T-helper 1 cell (primary cell): Measurements from ENCODE around the gene ZNF91.
"Not testable (repeated sequence)": the region's sequence is repeated elsewhere in the genome, so short reads cannot be mapped to it uniquely, and the experiment has no call there.

Source experiments
- DNase-seq, 5 donors: peaks; one replicate each; pipeline ENCODE4 v3.0.0-alpha.2; 2012 to 2020

The ZNF91 gene

GRCh38 chr19:23394511-23394910, 760 bp downstream of the ZNF91 start:
- DNase-seq: peak in 4 of 5 donors; percentile 26 to 37 (median 33)

DNA sequence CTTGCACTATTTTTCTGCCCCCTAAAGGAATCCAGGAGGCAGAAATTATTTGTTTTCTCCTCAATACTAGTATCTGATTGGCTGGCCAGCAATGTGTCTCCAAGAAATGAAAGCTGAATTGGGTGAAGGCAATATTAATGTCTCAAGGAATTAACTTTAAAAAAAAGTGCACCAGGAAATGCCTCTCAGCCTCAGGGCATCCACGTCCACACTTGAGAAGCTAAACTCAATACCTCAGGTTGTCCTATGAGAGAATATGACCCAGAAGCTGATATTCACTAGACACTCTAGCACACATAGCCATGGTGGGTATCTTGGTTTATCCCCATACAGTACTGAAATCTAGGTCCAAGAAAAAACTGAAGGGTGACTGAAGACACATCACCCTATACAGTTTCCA, 2.1 kb downstream of the ZNF91 start:
- no peak for DNase-seq

DNA sequence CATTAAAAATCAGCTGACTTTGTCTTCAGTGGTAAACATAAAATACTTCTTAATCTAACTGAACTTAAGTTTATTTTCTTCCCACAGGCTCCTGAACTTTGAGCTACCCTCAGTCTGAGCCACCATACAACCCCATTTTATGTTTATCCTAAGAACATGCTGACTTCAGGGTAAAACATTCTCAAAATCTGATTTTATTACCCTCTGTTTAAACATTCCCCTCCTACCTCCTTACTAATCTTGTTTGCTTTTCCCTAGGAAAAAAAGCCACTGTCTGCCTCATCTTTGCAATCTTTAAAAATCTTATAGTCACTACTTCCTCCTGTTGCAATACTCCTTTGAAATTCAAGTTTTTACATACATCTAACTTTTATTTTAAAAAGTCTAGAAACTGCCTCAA, 4.0 kb downstream of the ZNF91 start:
- DNase-seq: no peak

- DNase-seq: no peak
Measured at GRCh38 chr19:23385404-23385803, 9.9 kb downstream of the ZNF91 start.

- no peak for DNase-seq
Measured at GRCh38 chr19:23384858-23385257, 10.4 kb downstream of the ZNF91 start.

DNA sequence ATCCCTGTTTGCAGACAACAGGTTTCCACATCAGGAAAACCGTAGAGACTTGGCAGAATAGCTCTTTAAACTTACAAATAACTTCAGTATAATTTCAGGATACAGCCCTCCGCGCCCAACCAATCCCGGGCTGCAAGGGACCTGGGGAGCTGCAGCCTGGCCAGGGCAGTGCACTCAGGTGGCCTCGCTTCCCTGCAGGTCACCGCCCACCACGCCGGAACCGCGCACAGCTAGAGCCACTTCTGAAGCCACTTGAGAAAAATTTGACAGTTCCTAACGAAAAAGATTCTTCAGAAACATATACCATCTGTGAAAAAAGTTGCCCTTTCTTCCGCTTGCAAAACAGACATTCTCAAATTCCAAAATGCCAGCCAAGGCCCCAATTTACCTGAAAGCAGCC, 11.1 kb downstream of the ZNF91 start:
- no peak for DNase-seq

GRCh38 chr19:23382955-23383354, 12.3 kb downstream of the ZNF91 start:
- no peak for DNase-seq

GRCh38 chr19:23381114-23381513, 14.2 kb downstream of the ZNF91 start:
- no peak for DNase-seq

- DNase-seq: not testable (repeated sequence)
Measured at GRCh38 chr19:23379671-23380070, 15.6 kb downstream of the ZNF91 start.

DNA sequence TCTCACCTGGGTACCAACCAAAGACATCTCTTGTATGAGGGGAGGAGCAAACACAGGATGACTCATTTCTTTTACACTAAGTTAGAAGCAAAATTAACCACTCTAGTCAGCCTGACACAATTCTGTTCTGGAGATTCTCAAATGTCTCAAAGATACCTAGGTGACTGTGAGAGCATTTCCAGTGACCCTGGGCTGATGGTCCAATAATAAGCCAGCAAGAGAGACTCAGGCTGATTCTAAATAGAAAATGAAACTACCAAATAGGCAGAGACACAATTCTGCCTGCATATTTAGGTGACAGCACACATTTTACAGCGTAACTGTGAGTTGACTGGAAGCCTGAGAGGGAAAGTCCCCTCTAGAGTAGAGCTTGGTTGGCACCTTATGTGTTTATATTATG, 16.3 kb downstream of the ZNF91 start:
- DNase-seq: no peak

DNA sequence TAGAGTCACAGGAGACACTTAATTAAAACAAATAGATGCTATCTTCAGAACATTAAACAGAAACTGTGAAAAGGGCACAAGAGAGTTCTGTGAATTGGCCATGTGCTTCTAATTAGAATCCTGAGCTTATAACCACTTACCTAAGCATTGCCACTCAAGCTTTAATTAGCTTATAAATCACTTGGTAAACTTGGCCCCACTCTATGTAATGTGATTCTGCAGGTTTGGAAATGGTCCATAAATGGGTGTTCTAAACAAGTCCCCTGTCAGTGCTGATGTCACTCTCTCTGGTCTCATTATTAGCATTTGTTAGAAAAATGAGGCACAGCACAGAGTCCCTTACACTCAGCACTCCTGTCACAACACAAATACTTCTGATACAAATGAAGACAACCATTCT, 18.0 kb downstream of the ZNF91 start:
- no peak for DNase-seq

- DNase-seq: no peak
Measured at GRCh38 chr19:23366437-23366836, 28.8 kb downstream of the ZNF91 start.

GRCh38 chr19:23366031-23366430, 29.2 kb downstream of the ZNF91 start:
- DNase-seq: not testable (repeated sequence)

GRCh38 chr19:23365222-23365621, 30.0 kb downstream of the ZNF91 start:
- DNase-seq: no peak

GRCh38 chr19:23361843-23362242, 33.4 kb downstream of the ZNF91 start:
- DNase-seq: not testable (repeated sequence)

DNA sequence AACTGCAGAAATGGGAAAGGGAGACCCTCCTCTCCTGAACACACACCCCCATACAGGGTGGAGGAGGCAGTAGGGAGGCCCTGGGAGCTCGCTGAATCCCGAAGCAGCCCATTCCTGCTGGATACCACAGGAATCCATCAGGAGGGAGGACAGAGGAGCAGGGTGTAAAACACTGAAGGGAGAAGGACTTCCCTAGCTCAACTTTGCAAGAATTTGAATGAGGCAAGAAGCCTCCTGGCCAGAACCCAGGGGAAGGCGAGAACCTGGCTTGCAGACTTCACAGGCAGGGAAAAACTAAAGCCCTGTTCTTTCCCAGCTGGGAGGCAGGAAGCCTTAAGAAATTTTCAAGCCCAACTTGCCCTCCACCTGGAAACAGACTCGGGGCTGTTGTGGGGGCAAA, 43.5 kb downstream of the ZNF91 start:
- no peak for DNase-seq

DNA sequence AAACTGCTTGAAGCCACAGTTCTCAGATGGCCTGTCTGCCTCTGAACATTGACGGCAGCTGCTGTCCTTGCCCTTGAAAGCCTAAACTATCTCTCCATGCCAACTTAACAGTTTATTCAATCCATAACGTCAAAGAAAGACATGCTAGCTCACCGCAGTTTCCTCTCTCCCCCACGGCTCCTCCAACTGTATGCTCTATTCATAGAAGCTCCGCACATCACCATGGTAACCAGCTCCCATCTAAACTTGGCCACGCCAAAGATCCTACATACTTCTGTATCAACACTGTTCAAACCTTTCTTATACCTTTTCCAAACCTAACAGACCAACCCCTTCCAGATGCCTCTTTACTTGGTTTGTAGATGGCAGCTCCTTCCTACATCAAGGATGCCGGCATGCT, 48.6 kb downstream of the ZNF91 start:
- no peak for DNase-seq

DNA sequence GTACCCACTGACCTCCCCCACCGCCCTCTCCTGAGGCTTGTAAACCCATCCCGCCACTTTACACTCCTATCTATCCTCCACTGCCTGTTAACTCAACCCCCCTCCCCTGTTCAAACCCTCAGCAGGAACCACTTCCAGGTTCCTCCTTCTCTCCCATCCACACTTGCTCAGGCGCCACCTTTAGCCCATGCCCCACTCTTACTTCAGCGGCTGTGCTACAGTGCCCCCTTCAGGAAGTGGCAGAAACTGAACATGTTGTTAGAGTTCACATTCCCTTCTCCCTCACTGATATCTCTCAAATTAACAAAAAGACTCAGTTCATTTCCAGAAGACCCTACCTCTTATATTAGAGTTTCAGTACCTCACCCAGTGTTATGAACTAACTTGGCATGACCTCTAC, 49.4 kb downstream of the ZNF91 start:
- DNase-seq: no peak

DNA sequence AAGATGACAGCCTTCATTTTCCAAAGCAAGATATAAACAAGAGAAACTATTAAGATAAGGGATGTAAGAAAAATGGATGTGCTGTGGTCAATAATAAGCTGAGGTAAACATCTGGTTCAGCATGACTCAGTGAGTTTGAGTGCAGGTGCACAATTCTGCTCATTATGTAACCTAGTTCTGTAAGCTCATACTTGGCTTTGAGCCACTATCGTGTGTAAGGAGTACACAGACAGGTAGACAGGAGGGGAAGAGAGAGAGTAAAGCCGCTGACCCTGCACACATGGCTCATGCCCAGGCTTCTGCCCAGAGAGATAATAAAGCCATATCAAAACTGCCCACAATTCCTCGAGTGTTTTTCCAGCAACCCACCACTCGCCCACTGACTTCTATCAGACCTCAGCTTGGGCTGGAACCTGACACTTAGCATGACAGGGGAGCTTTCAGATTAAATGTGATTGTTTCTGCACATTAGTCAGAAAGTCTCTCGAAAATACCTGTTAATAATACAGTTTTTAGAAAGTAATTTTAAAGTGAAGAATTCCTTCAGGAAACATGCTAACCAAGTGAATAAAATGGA, 51.7 kb downstream of the ZNF91 start:
- DNase-seq: no peak

GRCh38 chr19:23328211-23328610, 67.1 kb downstream of the ZNF91 start:
- DNase-seq: no peak

GRCh38 chr19:23321953-23322549, 73.2 kb downstream of the ZNF91 start:
- no peak for DNase-seq

GRCh38 chr19:23321403-23321802, 73.9 kb downstream of the ZNF91 start:
- DNase-seq: not testable (repeated sequence)

- DNase-seq: not testable (repeated sequence)
Measured at GRCh38 chr19:23319571-23319970, 75.7 kb downstream of the ZNF91 start.

DNA sequence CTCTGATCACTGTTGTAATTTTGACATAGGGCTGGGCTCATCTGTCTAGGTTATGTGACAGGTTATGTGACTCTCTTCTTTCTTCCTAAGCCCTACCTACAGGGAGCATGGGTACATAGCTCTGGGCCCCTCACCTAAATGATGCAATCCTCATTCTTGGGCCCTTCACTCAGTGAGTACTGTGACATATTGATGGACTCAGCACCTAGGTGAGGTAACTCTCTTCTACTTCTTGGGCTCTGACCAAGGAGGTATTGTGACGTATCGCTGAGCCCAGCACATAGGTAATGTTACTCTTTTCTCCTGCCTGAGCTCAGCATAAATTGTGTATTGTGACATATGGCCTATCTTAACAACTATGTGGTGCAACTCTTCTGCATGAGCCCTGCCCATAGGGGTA, 76.3 kb downstream of the ZNF91 start:
- DNase-seq: not testable (repeated sequence)

GRCh38 chr19:23318143-23318542, 77.1 kb downstream of the ZNF91 start:
- no peak for DNase-seq
